GM12878 (cell line): ENCODE data around the gene MAD2L1BP. TPM values are rescaled to one million over a fixed set of nuclear protein-coding genes. Genes with fewer than 3 reads are reported as not detected.

Experiments used
- RFX5 ChIP-seq: IDR thresholded peaks from 2 replicates; pipeline ENCODE4 v1.6.1; 2011; ENCODE audit warnings: low read depth, low read length, improper control_type of control experiment
- ZBTB11 ChIP-seq: fragments of 450-650 bp; formaldehyde crosslinking; IDR thresholded peaks from 2 replicates; pipeline ENCODE4 v1.5.0; 2022; ENCODE audit warnings: mild to moderate bottlenecking, missing genetic modification characterization
- ZNF592 ChIP-seq: fragments of 450-650 bp; IDR thresholded peaks from 2 replicates; pipeline ENCODE4 v1.6.1; 2017; ENCODE audit warnings: mild to moderate bottlenecking, moderate library complexity
- polyA plus RNA-seq, 11 experiments: library from polyadenylated mRNA; depleted of rRNA in 4 of 11; unstranded in 6 of 11; stranded (reverse) in 5 of 11; fragments of >200 nt; fragmentation: Nextera tagmentation in 4 of 11; fragmentation: Illumina TruSeq in 1 of 11; extraction: Ambion mirVana in 4 of 11; extraction: Trizol in 1 of 11; gene quantifications; 1 replicate in 1 of 11; 2 replicates in 10 of 11; pipeline versions ENCODE4 v1.2.1 to v1.2.3, GENCODE V29; 2011 to 2016; ENCODE audit warnings: inconsistent platforms in 2 of 11, missing spikeins in 2 of 11, low read depth in 1 of 11
- total RNA-seq, 4 experiments: library from RNA; depleted of rRNA in 3 of 4; stranded (reverse); fragments of >200 nt in 3 of 4; fragmentation: Illumina TruSeq in 1 of 4; extraction: Trizol in 1 of 4; gene quantifications; 2 replicates each; pipeline versions ENCODE4 v1.2.1 to v1.2.3, GENCODE V29; 2013 to 2021

The MAD2L1BP gene
- total and polyA plus RNA-seq, 10 of the 15 experiments (the other 5 are each of a cell fraction or from before 2014, with no cell fraction given) = 39.2 to 155 (median 60.3) TPM

GRCh38 chr6:43681303-43681702 is 45.7 kb downstream of the MAD2L1BP start (continued):
- TF ChIP-seq RFX5 (no peak), ZBTB11 (CRISPR knock-in tag) (no peak), ZNF592 (no peak)
